ENCODE data around the gene FRMD4A. TPM values are rescaled to one million over a fixed set of nuclear protein-coding genes. Genes with fewer than 3 reads are reported as not detected.

FRMD4A gene
- total and polyA plus RNA-seq, 2 experiments from 2014 or later = 3.7 to 12.6 TPM

DNA sequence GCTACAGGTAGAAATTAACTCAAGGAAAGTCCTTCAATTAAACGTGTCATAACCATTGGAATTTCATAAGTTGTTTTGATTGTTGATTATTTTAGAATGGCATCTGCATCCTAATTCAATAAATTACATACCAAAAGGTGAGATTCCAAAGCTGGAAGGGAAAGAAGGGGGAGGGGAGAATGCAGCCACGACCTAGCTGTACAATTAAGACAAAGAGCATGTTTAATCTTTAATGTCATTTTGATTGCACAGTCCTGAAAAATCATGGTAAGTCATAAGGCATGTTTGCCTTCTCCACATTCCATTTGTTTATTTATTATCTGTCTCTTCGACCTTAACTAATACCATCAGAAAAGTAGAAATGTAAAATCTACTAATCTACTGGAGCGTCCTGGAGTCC, 358.1 kb downstream of the FRMD4A start:
- no peak for DNase-seq (ENCODE audit: low read depth in 1 of 2, low spot score in 1 of 2)
- no peaks in the 10 kb centered on the region for H3K27me3 ChIP-seq

DNA sequence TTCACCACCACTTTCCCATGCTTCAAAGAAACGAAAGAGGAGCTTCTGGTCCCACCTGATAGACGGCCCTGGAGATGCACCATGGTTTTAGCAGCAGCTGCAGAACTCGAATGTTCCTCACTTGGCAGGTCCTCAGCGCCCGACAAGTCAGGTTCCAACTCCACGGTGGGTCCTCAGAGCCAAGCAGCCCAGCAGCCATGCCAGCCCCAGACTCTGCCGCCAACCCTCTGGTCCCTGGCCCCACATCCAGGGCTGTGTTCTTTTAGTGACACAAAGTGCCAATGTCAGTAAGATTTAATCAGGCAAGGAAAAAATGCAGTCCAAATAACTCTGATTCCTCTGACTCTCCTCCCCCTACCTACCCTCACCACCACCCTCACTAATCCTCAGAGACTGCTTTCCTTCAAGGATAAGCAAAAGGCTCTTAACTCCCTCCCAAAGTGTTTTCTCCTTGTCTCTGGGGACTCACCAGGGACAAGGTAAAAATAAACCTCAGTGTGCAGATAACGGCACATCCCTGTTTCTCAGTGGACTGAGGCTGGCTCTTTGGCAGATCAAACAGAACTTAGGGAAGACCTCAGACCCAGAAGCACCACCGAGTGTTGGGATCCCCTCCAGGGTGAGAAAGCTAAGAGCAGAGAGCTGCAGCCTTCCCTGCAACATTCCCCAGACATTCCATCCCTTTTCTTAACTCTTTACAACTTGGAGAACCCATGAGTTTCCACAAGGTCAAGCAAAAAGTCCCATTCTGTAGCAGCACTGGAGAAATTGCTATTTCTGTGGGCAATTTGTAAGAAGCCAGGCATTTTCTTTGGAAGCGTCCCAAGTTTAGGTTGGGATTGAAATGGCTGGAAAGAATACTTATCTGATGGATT, 358.9 kb downstream of the FRMD4A start:
- Histone ChIP-seq H3K4me1 (ENCODE audit: low read depth) (peaks cover 37% of the 10 kb centered on the region), H3K36me3 (no peaks in the 10 kb centered on the region), H3K27ac (peak overlapping the region; percentile 89), H3K27me3 (no peaks in the 10 kb centered on the region), H3K9me3 (ENCODE audit: low read depth) (no peaks in the 10 kb centered on the region), H3K4me3 (no peak overlapping the region)
- DNase-seq (ENCODE audit: low read depth in 1 of 2, low spot score in 1 of 2) = peak; percentile 30 to 57
- TF ChIP-seq, protein P1, sequence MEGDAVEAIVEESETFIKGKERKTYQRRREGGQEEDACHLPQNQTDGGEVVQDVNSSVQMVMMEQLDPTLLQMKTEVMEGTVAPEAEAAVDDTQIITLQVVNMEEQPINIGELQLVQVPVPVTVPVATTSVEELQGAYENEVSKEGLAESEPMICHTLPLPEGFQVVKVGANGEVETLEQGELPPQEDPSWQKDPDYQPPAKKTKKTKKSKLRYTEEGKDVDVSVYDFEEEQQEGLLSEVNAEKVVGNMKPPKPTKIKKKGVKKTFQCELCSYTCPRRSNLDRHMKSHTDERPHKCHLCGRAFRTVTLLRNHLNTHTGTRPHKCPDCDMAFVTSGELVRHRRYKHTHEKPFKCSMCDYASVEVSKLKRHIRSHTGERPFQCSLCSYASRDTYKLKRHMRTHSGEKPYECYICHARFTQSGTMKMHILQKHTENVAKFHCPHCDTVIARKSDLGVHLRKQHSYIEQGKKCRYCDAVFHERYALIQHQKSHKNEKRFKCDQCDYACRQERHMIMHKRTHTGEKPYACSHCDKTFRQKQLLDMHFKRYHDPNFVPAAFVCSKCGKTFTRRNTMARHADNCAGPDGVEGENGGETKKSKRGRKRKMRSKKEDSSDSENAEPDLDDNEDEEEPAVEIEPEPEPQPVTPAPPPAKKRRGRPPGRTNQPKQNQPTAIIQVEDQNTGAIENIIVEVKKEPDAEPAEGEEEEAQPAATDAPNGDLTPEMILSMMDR (IDR thresholded peaks at IDR 0.05; ENCODE audit: low read depth, low read length) = no peak

More for the DNA sequence above, 358.1 kb downstream of the FRMD4A start:
- TF ChIP-seq, protein P1 (IDR thresholded peaks at IDR 0.05; ENCODE audit: low read depth, low read length) = no peak
- no peak overlapping the region for H3K4me3 ChIP-seq
- H3K27ac ChIP-seq = peak overlapping the region; percentile 89
- H3K36me3 ChIP-seq = no peaks in the 10 kb centered on the region
- peaks cover 37% of the 10 kb centered on the region for H3K4me1 ChIP-seq (ENCODE audit: low read depth)
- no peaks in the 10 kb centered on the region for H3K9me3 ChIP-seq (ENCODE audit: low read depth)

GRCh38 chr10:13970957-13971353, 359.8 kb downstream of the FRMD4A start:
- H3K27ac ChIP-seq = peak overlapping the region; percentile 89
- H3K9me3 ChIP-seq (ENCODE audit: low read depth) = no peaks in the 10 kb centered on the region
- no peaks in the 10 kb centered on the region for H3K36me3 ChIP-seq
- no peak for DNase-seq (ENCODE audit: low read depth in 1 of 2, low spot score in 1 of 2)
- H3K4me3 ChIP-seq = no peak overlapping the region
- TF ChIP-seq, protein P1 (IDR thresholded peaks at IDR 0.05; ENCODE audit: low read depth, low read length) = no peak
- H3K27me3 ChIP-seq = no peaks in the 10 kb centered on the region
- H3K4me1 ChIP-seq (ENCODE audit: low read depth) = peaks cover 37% of the 10 kb centered on the region

DNA sequence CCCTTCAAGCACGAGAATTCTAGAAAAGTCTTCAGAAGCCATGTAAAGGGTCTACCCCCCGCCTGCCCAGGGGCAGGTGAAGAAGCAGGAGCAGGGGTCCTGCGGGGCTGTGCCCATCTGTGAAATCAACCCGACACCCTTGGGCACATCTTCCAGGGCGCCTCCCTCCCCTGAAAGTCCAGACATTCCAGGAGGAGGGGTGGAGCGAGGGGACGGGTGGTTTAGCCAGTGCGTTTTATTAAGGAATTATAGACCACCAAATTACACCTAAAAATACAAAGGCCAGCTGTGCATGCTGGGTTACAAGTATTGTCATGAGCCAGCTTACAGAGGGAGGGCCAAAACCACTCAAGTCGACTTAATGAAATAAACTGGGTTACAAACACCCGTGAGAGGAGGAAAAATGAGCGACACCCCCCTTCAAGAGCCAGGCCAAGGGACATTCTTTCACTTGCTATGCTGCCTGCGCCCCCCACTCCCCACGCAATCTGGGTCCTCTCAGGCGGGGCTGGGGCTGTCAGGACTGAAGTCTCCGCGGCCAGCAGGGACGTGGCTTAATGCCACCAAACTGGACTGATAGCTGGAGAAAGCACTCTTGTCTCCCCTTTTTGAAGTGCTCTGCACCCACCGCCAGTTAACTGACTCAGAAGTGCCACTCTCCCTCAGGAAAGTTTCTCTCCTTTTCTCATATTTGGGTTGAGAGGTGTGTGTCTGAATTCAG, 360.3 kb downstream of the FRMD4A start:
- Histone ChIP-seq H3K36me3 (no peaks in the 10 kb centered on the region), H3K4me1 (ENCODE audit: low read depth) (peaks cover 37% of the 10 kb centered on the region), H3K9me3 (ENCODE audit: low read depth) (no peaks in the 10 kb centered on the region), H3K27ac (peak overlapping the region; percentile 89), H3K27me3 (no peaks in the 10 kb centered on the region), H3K4me3 (no peak overlapping the region)
- TF ChIP-seq, protein P1 (IDR thresholded peaks at IDR 0.05; ENCODE audit: low read depth, low read length) = no peak
- no peak for DNase-seq (ENCODE audit: low read depth in 1 of 2, low spot score in 1 of 2)

GRCh38 chr10:13969792-13970140, 361.0 kb downstream of the FRMD4A start:
- peaks cover 37% of the 10 kb centered on the region for H3K4me1 ChIP-seq (ENCODE audit: low read depth)
- TF ChIP-seq, protein P1 (IDR thresholded peaks at IDR 0.05; ENCODE audit: low read depth, low read length) = no peak
- no peak overlapping the region for H3K4me3 ChIP-seq
- H3K27me3 ChIP-seq = no peaks in the 10 kb centered on the region
- no peaks in the 10 kb centered on the region for H3K9me3 ChIP-seq (ENCODE audit: low read depth)
- H3K27ac ChIP-seq = no peak overlapping the region
- no peak for DNase-seq (ENCODE audit: low read depth in 1 of 2, low spot score in 1 of 2)
- H3K36me3 ChIP-seq = no peaks in the 10 kb centered on the region
